Activated CD8-positive, alpha-beta memory T cell treated with anti-CD3 and anti-CD28 coated beads for 48 hours (primary cell): Measurements from ENCODE around the gene GPATCH2L.
A peak's percentile ranks its signal among the peaks of the same experiment; 100 is the strongest.

Source experiments
- DNase-seq, 3 experiments: peaks; one replicate each; pipeline ENCODE4 v3.0.0-alpha.2; 2020; ENCODE audit warnings: low read depth in 2 of 3, low spot score in 2 of 3

GPATCH2L gene

DNA sequence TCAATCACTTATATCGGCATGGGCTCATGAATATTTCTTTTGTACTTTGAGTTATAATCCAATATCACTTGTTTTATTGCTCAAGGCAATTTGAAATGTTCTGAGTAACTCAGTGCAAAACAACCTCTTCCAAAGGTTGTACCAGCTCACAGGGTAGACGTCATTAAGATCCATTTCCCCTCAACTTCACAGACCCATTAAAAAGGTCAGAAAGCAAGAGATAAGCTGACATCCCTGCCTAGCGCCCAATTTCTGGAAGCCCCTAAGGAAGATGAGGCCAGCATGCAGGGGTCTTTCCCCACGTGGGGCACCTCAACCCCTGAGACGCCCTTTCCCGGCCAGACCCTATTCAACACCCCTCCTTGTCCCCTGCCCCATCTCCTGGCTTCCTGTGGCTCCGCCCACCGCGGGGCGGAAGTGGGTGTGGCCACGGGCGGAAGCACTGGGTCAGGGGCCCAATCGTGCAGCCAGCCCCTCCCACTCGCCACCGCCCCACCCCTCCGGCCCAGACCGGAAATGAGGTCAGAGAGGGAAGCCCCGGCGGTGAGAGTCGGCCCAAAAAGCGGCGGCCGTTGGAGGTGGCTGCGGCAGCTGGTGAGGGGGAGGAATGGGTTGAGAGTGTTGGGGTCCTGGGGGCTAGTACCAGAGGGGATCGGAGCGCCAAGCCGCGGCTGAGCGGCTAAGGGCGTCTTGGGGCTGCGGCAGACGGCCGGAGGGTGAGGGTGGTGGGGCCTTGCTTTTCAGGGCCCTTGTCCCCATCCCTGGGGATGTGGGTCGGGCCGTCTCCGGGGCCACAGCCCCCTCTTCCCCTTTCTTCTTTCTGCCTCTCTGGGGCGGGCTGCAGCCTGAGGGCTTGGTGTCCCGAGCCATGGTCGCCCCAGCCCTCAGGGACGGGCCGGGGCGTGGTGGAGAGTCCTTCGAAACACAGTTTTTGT is at the start of gene GPATCH2L:
GPATCH2L (plus strand) TSS at position 525 of the 935 bp plus-strand sequence. CDS start 2,442 bp downstream, outside the sequence.
- peak; percentile 93 to 97 (median 94) for DNase-seq

DNA sequence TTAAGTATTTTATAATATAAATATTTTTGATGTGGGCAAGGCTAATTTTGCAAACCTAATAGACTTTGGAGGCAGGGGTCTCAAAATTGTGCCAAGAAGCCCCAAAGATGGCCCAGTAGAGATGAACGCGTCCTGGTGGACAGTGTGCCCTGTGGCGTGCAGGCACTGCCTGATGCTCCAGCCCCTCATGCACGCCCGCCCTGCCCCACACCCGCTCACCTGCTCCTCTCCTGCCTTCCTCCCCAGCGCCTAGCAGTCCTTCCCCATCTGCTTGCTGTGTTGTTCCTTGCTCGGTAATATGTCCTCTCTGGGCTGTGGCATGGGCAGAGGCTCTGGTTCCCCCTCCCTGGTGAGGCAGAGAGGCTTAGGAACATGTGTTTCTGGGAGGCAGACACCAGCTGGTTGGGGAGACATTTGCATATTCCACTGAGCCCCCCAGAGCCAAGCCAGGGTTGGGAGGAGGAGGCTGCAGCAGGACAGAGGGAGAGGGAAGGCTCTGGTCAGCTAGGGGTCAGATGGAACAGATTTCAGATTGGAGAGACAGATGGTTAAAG is 46.8 kb upstream of the GPATCH2L start:
- DNase-seq: no peak

DNA sequence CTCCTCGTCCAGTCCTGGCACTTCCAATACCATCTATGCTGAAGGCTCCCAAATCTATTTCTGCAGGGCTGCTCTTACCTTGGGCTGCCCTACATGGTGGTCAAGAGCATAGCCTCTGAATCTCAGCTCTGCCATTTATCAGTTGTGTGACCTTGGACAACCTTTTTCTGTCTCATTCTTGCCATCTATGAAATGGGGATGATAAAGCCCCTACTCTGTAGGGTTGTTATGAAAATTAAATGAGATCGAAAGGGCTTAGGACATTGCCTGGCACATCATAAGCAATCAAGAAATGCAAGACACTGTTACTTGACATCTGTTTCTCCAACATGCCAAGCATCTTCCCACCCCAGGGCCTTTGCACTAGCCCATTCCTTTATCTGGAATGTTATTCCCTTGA is 45.5 kb upstream of the GPATCH2L start:
- DNase-seq: no peak

DNA sequence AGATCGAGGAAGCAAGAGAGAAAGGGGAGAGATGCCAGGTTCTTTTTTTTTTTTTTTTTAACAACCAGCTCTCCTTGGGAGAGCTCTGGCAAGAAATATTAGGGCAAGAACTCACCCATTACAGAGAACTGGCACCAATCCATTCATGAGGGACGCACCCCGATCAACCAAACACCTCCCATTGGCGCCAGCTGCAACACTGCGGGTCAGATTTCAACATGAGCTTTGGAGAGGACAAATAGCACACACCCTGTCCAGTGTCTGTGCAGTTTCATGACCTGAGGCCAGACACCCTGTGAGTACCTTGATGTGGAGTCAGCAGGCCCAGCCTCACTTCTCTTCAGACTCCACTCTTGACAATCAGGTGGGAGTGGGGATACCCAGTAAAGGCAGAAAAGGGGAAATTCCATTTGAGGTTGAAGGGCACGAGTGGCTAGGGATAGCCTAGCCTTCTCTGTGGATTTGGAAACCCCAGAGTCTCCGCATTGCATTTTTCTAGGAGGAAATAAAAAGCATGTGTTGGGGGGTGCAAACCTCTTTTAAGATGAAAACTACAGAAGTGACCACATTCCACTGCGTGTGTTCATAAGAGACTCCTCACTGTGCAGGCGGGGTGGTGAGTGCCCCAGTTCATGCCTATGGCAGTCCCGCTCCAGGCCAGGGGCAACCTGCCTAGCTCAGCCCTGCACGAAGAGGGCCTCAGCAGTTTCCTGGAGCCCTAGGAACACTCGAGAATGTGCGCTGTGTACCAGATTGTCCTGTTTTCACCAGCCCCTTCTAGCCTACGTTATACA is 42.4 kb upstream of the GPATCH2L start:
- DNase-seq: no peak

DNA sequence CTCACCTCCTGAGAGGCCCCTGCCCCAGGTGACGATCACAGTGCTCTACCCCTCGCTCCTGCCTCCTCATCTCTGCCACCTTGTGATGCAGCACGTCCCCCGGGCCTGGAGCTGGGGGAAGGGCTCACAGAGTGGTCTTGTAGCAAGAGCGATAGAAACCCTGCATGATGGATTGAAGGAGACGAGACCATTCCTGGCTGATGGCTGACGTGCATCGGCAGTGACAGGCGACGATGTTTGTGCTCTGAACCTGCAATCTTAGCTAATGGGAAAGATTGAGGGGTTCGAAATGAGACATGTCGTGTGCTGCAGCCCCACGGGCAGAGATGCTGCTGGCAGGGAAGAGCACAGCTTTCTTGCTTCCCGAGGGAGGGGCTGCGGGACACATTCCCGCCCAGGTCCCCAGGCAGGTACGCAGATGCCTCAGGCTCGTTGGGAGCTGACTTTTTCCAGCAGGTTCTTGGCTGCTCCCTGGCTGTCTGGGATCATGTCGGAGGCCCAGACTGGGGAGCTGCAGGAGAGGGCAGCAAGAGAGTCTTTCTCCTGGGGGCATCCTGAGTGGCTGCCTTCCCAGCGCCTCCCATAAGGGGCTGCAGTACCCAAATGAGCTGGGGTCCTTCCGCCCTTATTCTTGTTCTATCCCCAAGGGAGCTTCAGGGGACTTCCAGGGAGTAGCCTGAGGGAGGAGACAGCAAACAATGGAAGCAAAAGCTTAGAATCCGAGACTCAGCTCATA is 38.7 kb upstream of the GPATCH2L start:
- DNase-seq: no peak

DNA sequence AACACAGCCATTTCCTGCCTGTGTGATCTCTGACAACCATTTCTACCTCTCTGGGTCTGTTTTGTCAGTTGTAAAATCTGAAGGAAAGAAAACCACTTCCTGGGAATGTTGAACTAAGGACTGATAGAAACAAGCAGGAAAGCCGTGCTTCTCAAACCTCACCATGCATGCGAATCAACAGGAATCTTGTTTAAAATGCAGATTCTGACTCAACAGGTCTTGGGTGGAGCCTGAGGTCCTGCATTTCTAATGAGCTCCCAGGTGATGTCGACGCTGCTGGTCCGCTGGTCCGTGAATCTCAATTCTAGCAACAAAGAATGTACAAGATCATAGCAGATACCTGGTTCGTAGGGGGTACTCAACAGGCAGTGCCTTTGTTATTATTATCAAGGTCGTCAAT is 38.0 kb upstream of the GPATCH2L start:
- no peak for DNase-seq

DNA sequence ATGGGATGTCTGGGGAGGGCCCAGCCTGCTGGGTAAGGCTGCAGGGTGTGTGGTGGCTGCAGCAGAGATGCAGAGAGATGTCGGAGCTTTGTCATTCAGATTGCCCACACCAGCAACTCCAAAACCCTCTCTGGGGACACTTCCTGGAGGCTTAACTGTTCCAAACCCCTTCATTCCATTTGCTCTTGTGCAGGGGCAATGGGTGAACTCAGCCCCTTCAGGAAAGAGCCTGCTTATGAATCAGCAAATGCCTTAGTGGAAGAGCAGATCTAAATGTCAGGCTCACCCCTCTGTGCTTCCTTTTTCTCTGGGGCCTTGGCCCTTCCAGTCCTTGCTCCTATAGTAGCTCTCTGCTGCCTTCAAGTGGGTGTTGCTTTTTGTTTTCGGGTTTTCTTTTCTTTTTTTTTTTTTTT is 36.7 kb upstream of the GPATCH2L start:
- DNase-seq: no peak

DNA sequence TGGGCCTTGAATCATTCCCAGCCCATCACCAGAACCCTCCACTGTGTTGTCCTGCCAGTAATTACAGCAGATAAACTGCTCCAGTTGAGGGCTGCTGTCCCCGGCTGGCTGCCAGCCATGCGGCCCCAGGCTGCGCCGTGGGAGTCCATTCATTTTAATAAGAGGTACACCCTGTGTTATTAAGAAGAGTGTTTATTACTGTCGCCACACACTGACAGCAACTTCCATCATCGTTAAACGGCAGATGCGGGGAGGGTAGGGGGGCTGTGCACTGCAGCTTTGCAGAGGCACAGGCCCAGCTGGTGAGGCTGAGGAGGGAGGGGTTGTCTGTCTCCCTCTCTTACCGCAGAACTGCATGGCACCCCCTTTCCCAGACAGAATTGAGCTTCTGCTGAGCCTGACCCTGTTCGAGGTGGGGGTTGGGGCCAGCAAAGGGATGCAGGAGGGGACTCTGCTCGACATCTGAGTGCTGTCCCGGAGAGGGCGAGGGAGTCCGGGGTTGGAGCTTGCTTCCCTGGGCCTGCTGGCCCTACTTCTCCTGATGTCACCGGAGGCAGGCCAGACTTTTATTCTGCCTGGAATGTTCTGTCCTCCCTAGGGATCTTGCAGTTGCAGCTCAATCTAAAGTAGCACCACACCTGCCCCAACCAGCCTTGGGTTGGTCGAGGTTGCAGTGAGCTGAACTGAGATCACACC is 33.8 kb upstream of the GPATCH2L start:
- no peak for DNase-seq

DNA sequence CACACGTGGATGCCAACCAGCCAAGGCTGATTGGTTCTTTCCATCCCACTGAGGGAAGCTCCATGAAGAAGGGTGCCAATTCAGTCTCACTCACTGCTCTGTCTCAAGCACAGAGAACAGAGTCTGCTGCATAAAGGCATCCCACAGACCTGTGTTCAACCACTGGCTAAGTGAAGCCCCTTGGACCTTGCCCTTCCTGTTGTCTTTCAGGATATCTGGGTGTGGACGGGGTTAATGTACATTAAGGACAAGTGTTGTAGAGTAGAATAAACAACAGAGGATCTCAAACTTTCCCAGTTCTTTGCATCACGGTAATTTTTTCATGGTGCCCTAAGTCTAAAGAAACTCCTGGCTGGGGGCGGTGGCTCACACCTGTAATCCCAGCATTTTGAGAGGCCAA is 33.1 kb upstream of the GPATCH2L start:
- DNase-seq: no peak

DNA sequence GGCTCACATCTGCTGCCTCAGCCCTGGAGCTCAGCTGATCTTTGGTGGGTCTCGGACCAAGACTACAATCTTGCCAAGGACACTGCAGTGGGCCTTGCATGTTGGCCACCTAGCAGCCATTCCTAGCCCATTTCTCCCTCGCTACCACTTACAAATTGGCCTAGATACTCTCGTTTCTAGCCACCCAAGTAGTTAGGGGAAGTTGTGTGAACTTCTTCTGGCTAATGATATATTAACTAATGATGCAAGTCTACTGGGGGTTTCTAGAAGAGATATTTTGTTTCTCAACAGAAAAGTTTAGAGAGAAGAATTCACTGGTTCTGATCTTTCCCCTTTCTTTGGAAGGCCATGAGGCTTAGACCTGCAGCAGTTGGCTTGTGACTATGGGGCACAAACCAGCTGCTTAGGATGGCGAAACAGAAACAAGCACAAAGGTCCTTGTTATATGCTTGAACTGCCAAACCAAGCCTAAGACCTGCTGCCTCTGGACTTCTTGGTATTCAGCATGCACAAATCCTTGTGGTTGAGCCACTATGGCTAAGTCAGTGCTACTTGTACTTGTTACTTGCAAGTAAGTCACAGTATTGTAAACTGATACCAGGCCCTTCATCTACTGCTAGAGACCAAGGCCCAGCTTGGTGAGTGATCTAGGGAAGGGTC is 30.5 kb upstream of the GPATCH2L start:
- DNase-seq: no peak

DNA sequence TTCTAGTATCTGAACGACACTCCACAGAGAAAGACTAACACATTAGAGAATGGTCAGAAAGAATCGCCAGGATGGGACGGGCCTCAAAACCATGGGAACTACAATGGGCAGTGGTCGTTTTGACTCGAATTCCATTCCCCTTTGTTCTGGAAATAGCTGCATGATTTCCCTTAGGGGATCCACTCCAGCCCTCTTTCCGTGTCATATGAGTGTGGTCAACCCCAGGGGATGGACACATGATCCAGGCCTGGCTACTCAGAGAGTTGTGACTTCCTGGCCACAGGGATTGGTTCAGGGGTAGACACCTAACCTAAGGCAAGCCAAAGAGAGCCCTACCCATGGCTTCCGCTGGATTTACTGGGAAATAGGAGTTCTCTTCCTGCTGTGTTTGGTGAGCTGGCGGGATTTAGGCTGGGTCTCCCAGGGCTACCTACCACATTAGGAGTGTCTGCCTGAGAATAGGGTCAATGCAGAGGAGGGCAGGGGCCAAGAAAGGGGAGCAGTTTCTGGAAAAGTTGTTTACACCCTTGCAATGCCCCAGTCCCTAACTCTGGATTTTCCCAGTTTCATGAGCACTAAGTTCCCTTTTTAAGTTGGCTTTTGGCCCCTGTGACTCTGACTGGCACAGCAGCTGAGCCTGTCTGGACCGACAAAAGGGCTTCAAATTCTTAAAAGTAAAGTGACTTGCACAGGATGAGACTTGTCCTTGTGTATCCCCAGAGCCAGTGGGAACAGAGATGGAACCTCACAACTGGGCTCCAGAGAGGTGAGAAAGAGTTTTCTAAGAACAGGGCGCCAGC is 28.1 kb upstream of the GPATCH2L start:
- DNase-seq: no peak

DNA sequence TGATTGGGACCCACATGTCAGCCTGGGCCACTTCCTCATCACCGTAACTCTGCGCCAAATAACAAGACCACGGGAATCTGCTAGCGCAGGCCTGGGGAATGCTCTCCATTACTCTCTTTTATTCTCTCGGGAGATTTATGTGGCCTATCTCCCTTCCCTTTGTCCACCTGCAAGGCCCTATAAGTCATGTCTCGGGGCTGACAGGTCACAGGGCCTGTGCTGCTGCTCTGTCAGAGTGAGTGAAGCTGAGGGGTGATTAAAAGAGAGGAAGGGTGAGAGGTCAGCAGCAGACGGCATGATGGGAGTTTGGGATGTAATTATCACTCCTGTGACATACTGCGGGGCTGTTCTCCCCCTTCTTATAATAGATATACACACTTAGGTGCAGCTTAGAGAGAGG is 26.2 kb upstream of the GPATCH2L start:
- no peak for DNase-seq

DNA sequence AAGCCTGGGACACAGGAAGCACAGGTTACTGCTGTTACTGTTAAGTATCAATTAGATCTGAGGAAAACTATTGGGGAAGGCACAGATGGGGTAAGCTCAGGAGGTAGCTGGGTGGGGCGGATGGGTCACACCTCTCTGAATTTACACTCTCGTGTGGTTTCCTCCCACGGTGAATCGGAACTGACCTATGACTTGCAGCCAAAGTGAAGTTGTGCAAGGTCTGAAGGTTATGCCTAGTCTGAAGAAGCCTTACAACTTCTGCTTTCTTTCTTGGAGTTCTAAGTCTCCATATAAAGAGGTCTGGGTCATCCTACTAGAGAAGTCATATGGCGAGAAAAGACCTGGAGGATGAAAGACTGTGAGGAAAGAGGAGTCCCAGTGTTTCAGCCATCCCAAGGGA is 25.6 kb upstream of the GPATCH2L start:
- no peak for DNase-seq

DNA sequence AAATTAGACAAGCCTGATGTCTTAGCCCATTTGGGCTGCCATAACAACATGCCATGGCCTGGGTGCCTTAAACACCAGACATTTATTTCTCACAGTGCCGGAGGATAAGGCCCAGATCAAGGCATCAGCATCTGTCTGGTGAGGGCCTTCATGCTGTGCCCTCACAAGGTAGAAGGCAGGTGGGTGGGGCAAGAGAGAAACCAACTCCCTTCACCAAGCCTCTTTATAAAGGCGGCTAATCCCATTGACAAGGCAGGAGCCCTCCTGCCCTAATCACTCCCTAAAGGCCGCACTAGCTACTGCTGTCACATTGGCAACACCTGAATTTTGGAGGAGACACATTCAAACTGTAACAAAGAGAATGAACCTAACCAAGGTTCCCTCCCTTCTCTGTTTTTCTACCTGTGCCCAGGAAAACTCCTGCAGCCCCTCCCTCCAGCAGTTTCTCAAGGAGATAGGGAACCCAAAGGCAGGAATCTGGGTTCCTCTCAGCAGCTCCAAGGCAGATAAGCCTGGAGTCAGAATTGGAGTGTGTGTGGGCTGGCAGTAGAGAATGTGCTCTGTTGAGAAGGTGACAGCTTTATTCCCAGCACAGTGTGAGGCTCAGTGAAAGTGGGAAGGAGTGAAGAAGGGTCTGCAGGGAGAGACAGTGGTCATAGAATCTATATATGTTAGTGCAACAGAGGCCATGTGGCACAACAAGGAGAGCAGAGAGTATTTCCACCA is 21.7 kb upstream of the GPATCH2L start:
- DNase-seq: no peak

DNA sequence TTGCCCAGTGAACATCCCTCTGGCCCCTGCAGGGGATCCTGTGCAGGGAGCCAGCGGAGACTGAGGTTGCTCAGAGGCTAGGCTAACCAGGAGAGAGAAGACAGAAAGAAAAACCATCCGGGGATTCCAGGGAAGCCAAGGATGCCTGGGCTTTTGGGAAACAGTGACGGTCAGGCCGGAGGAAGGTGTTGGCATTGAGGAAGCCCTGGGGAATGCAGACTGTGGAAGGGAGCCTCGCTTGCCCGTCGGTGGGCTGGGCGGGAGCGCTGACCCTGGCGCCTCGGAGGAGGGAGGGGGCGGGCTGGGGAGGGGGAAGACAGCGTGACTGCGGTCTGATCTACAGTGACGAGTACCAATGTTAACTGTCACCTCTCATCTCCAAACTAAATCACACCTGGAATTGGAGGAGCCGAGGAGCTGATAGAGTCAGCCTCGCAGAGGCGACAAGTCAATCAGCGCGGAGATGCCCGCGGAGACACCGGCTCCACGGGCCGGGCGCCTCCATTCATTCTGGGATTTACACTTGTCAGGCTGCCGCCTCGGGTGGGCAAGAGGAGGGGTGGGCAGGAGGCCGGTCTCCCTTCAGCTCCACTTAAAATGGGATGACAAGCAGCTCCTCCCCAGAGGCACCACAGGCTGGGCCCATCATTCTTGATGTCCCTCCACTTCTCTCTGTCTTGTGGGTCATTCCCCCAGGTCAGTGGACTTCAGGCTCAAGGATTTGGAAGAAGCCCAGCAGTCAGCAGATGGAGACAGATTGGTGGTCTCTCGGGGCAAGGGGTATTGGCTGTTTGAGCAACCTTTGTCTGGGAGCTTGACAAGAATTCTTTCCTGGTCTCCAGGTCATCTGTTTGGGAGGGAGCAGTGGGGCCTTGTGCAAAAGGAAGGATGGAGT is 20.4 kb upstream of the GPATCH2L start:
- no peak for DNase-seq

DNA sequence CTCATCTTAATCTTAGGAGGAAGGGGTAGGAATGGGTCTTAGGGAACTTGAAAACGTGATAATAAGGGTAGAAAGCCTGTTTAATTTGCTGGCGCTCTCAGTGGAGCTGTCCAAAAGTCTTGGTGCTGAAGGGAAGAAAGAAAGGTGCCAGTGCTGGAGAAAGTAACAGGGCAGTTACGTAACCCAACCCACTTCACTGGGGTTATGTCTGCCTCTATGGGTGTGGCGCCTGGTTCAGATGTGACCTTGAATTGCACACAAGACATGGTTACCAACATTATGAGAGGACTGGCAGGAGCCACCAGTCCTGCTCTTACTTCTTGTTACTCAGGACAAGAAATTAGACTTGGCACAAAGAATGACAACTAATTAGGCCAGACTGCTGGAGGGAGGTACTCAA is 18.6 kb upstream of the GPATCH2L start:
- DNase-seq: no peak

DNA sequence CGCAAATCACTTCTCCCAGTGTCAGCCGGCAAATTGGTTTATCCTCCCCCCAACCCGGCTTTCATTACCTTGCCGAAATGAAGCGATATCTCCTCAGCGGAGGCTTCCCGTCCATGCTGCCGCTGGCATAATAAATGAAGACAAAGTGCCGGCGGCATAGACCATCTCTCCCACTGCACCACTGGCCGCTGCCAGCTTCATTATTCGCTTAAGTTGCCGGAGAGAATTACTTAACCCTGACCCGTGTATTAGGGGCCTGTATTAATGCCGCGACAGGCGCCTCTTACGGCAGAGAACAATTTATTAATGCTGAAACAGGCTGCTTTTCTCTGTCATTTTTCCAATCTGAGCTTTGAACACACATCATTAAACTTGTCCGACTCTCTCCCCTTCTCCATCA is 17.5 kb upstream of the GPATCH2L start:
- no peak for DNase-seq

DNA sequence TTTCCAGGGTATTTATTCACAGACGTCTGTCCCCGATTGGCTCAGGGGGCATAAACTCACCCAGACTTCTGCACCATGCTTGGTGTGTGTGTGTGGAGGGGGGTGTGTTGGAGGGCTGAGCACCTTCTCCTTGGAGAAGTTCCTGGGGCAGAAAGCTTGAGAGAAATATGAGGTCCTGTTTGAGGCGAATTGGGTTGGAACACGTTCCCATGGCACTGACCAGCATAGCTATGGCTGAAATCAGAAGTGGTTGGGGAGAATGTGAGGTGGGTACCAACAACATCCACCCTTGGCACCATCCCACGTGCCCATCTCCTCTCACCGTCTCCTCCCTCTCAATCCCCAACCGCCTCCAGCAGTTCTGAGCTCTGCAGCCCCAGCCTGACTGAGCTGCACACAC is 16.0 kb upstream of the GPATCH2L start:
- no peak for DNase-seq
